Tibial nerve (tissue), 4 donors: ENCODE results near the gene CLMN. TPM values are rescaled to one million over a fixed set of nuclear protein-coding genes. Genes with fewer than 3 reads are reported as not detected.
A peak's percentile ranks its signal among the peaks of the same experiment; 100 is the strongest.

Experiments
- DNase-seq, 2 donors: peaks; one replicate each; pipeline ENCODE4 v3.0.0-alpha.2; 2019; ENCODE audit warnings: low spot score in 2 of 2
- H3K27ac ChIP-seq, 4 donors: fragments of 200-600 bp; sonication (generic) in 3 of 4; one replicate each; pipeline ENCODE4 v1.5.1; 2017 to 2019; ENCODE audit warnings: mild to moderate bottlenecking in 1 of 4
- H3K27me3 ChIP-seq, 2 donors: fragments of 200-600 bp; sonication (generic) in 1 of 2; one replicate each; pipeline versions ENCODE4 v1.5.1 to v1.6.0; 2017 to 2019
- H3K36me3 ChIP-seq, 3 donors: fragments of 200-600 bp; sonication (generic); one replicate each; pipeline ENCODE4 v1.5.1; 2018 to 2019
- H3K4me1 ChIP-seq, 4 donors: fragments of 200-600 bp; sonication (generic) in 3 of 4; one replicate each; pipeline ENCODE4 v1.5.1; 2017 to 2019
- H3K4me3 ChIP-seq, 4 donors: fragments of 200-600 bp; sonication (generic) in 3 of 4; one replicate each; pipeline ENCODE4 v1.5.1; 2017 to 2019; ENCODE audit warnings: mild to moderate bottlenecking in 1 of 4, moderate library complexity in 1 of 4
- H3K9me3 ChIP-seq, 4 donors: fragments of 200-600 bp; sonication (generic) in 3 of 4; one replicate each; pipeline ENCODE4 v1.5.1; 2017 to 2019
- EP300 ChIP-seq, 2 donors: sonication (generic); formaldehyde crosslinking; IDR thresholded peaks; one replicate each; pipeline ENCODE4 v1.6.1; 2017; ENCODE audit warnings: antibody characterized with exemption in 2 of 2, mild to moderate bottlenecking in 1 of 2
- POLR2A ChIP-seq, 2 donors: fragments of 450-650 bp; IDR thresholded peaks; one replicate each; pipeline ENCODE4 v1.6.1; 2017; ENCODE audit warnings: antibody characterized with exemption in 2 of 2, mild to moderate bottlenecking in 2 of 2, moderate library complexity in 2 of 2
- WGBS, 2 donors: methylation state at CpG; one replicate each; pipeline ENCODE4 v1.1.5; 2018; 5-methylcytosine and 5-hydroxymethylcytosine counted together
- total RNA-seq, 4 donors: library from RNA; depleted of rRNA; stranded (reverse); fragments of >200 nt; gene quantifications; one replicate each; pipeline ENCODE4 v1.1.0, GENCODE V29; 2016
- TF ChIP-seq, protein P1 (sequence below), 5 experiments: fragments of 200-600 bp in 3 of 5; fragments of 450-650 bp in 2 of 5; sonication (generic) in 3 of 5; IDR thresholded peaks; one replicate each; pipeline ENCODE4 v1.5.1; 2016 to 2019; ENCODE audit warnings: antibody characterized with exemption in 5 of 5, mild to moderate bottlenecking in 3 of 5, moderate library complexity in 2 of 5

The CLMN gene
- total RNA-seq, 4 donors from 2014 or later, result 31.2 to 49.8 (median 40.9) TPM

DNA sequence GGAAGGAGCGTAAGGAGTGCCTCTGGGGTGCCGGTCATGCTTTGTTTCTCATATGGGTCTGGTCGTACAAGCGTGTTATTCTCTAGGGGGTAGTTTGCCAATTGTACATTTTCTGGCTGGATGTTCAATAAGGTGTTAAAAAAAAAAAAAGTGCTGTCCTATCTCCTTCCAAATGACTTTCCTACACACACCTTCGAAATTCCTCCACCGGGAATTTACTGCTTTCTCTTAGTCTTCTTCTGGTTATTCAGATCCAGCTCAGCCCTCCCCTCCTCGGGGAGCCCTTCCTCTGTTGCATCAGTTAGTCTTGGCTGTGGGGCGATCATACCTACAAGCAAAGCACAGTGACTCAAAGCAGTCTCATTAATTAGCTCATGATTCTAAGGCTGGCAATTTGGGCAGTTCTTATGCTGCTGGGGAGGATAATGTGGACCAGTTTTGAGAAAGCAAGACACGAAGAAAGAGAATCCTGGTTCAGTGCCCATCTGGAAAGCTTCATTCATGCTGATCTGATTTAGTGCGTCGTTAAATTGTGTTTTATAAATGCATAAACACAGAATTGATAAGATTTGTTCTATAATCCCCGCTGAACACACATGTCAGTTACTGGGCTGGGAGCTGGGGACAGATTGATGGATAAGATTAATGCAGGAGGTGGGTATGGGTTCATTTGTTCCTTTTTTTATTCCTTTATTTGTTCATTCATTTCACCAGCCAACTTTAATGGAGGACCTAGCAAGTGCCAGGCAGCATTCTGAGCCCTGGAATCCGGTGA is 9.2 kb upstream of the CLMN start:
- no peak overlapping the region for H3K4me3 ChIP-seq
- DNase-seq, result no peak
- no peaks in the 10 kb centered on the region for H3K9me3 ChIP-seq
- no peak for TF ChIP-seq EP300 (IDR thresholded peaks at IDR 0.05)
- TF ChIP-seq, protein P1, sequence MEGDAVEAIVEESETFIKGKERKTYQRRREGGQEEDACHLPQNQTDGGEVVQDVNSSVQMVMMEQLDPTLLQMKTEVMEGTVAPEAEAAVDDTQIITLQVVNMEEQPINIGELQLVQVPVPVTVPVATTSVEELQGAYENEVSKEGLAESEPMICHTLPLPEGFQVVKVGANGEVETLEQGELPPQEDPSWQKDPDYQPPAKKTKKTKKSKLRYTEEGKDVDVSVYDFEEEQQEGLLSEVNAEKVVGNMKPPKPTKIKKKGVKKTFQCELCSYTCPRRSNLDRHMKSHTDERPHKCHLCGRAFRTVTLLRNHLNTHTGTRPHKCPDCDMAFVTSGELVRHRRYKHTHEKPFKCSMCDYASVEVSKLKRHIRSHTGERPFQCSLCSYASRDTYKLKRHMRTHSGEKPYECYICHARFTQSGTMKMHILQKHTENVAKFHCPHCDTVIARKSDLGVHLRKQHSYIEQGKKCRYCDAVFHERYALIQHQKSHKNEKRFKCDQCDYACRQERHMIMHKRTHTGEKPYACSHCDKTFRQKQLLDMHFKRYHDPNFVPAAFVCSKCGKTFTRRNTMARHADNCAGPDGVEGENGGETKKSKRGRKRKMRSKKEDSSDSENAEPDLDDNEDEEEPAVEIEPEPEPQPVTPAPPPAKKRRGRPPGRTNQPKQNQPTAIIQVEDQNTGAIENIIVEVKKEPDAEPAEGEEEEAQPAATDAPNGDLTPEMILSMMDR (IDR thresholded peaks at IDR 0.05), result no peak
- H3K36me3 ChIP-seq, result no peaks in the 10 kb centered on the region
- H3K27ac ChIP-seq, result no peak overlapping the region
- H3K4me1 ChIP-seq, result peaks cover 0 to 2% (median 0%) of the 10 kb centered on the region in 4 donors
- H3K27me3 ChIP-seq, result no peaks in the 10 kb centered on the region
- 72 to 73% methylated on average over 13 of the region's 13 CpGs for WGBS, 2 donors

DNA sequence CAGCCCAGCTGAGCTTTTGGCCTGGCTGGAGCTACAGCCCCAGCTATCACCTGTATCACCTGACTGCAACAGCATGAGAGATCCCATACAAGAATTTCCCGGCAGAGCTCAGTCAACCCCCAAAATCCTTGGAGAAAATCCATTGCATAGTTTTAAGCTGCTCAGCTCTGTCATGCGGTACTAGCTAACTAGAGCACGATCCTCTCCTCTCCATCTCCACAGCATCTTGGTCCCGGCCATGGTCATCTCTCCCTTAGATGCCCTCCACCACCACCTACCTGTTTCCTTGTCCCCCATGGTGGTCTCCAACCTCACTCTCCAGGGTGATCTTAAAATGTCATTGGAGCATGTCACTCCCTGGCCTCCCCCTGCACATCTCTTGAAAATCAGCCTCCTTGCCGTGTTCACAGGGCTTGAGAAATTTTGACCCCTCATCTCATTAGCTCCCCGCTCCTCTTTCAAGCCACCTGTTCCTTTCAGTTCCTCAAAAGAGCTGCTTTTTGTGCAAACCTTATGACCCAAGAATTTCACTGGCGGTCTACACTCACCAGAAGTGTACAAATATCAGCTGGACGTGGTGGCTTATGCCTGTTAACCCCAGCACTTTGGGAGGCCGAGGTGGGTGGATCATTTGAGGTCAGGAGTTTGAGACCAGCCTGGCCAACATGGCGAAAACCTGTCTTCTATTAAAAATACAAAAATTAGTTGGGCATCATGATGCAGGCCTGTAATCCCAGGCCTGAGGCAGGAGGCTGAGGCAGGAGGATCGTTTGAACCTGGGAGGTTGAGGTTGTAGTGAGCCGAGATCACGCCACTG is 8.1 kb upstream of the CLMN start:
- no peak for DNase-seq
- no peaks in the 10 kb centered on the region for H3K36me3 ChIP-seq
- H3K4me3 ChIP-seq, result no peak overlapping the region
- no peaks in the 10 kb centered on the region for H3K27me3 ChIP-seq
- H3K27ac ChIP-seq, result no peak overlapping the region
- TF ChIP-seq EP300 (IDR thresholded peaks at IDR 0.05), result no peak
- TF ChIP-seq, protein P1 (IDR thresholded peaks at IDR 0.05), result no peak
- no peak for TF ChIP-seq POLR2A (IDR thresholded peaks at IDR 0.05)
- no peaks in the 10 kb centered on the region for H3K9me3 ChIP-seq
- peaks cover 0 to 11% (median 4%) of the 10 kb centered on the region in 4 donors for H3K4me1 ChIP-seq
- 82 to 86% methylated on average over 13 of the region's 13 CpGs for WGBS, 2 donors

DNA sequence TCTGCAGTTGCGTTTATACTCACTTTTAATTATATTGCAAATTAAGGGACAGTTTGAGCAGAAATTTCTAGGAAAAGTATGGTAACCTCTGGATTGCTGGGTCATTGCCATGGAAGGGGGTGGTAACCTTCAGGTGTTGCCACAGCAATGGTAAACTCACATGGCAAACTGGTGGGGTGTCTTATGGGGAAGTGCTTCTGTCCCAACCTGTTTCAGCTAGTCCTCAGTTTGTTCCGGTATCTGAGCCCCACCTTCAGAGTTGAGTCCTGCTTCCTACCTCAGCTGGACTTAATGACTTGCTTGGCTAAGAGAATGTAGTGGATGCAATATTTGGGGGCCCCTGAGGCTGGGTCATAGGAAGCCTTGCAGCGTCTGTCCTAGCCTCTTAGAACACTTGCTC is 7.3 kb upstream of the CLMN start:
- Histone ChIP-seq H3K27ac (no peak overlapping the region), H3K9me3 (no peaks in the 10 kb centered on the region), H3K4me3 (no peak overlapping the region), H3K4me1 (peaks cover 2 to 18% (median 7%) of the 10 kb centered on the region in 4 donors), H3K27me3 (no peaks in the 10 kb centered on the region), H3K36me3 (no peaks in the 10 kb centered on the region)
- DNase-seq, result no peak
- TF ChIP-seq POLR2A (IDR thresholded peaks at IDR 0.05) (no peak), EP300 (IDR thresholded peaks at IDR 0.05) (no peak)
- TF ChIP-seq, protein P1 (IDR thresholded peaks at IDR 0.05), result no peak
- WGBS, 2 donors, result 95 to 96% methylated on average over 3 of the region's 3 CpGs

DNA sequence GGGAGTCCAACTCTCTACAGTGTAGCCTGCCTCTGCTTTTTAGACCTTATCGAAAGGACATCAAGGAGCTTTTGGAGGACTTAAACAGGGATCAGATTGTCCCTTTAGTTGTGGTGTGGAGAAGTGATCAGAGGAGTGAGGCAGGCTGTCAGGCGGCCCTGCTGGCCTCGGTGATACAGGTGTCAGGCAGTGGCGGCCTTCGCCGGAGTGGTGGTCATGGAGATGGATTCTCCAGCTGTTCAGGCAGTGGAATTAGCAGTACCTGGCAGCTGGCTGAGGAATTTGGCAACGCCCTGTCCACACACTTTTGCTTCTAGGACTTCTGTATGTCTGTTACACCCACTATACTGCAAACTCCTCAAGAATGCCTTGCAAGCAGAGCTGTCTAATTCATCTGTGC is 4.2 kb upstream of the CLMN start:
- H3K9me3 ChIP-seq, result no peaks in the 10 kb centered on the region
- 92 to 93% methylated on average over 7 of the region's 7 CpGs for WGBS, 2 donors
- H3K4me1 ChIP-seq, result peaks cover 2 to 44% (median 15%) of the 10 kb centered on the region in 4 donors
- TF ChIP-seq, protein P1 (IDR thresholded peaks at IDR 0.05), result no peak
- no peak for TF ChIP-seq EP300 (IDR thresholded peaks at IDR 0.05)
- TF ChIP-seq POLR2A (IDR thresholded peaks at IDR 0.05), result no peak
- peak overlapping the region in 1 of 4 donors; percentile 95 for H3K27ac ChIP-seq
- no peaks in the 10 kb centered on the region for H3K27me3 ChIP-seq
- DNase-seq, result no peak
- no peak overlapping the region for H3K4me3 ChIP-seq
- H3K36me3 ChIP-seq, result no peaks in the 10 kb centered on the region

DNA sequence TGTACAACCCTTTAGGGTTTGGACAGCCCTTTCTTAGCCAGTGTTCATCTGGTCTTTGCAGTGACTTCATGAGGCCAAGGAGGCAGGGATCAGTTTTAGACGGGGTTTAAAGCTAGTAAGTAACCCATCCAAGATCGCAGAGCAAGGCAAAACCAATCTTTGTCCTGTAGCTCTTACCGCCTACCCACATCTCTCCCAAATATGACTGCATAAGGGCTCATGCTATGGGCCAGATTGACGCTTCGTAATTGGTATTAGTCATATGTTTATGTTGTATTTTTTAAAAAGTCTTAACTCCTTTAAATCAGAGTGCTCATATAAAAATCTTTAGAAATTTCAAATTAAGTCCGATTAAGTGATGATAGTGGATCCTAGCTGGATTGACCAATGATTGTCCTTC is 3.7 kb upstream of the CLMN start:
- peaks cover 2 to 49% (median 16%) of the 10 kb centered on the region in 4 donors for H3K4me1 ChIP-seq
- no peak for DNase-seq
- 78 to 85% methylated on average over 6 of the region's 6 CpGs for WGBS, 2 donors
- TF ChIP-seq POLR2A (IDR thresholded peaks at IDR 0.05) (no peak), EP300 (IDR thresholded peaks at IDR 0.05) (no peak)
- TF ChIP-seq, protein P1 (IDR thresholded peaks at IDR 0.05), result no peak
- no peak overlapping the region for H3K4me3 ChIP-seq
- no peaks in the 10 kb centered on the region for H3K27me3 ChIP-seq
- H3K27ac ChIP-seq, result peak overlapping the region; percentile 23 to 97 (median 82)
- no peaks in the 10 kb centered on the region for H3K9me3 ChIP-seq
- no peaks in the 10 kb centered on the region for H3K36me3 ChIP-seq
